Spleen (tissue), 7 donors: ENCODE data around the gene CLMP.
A peak's percentile ranks its signal among the peaks of the same experiment; 100 is the strongest.

Experiments
- POLR2A ChIP-seq, 3 donors: fragments of 450-650 bp; IDR thresholded peaks; one replicate each; pipeline ENCODE4 v1.5.1; 2017; ENCODE audit warnings: antibody characterized with exemption in 3 of 3, mild to moderate bottlenecking in 1 of 3
- POLR2AphosphoS5 ChIP-seq, 3 donors: sonication (generic); formaldehyde crosslinking; IDR thresholded peaks; one replicate each; pipeline ENCODE4 v1.5.1; 2017; ENCODE audit warnings: antibody characterized with exemption in 3 of 3
- TF ChIP-seq, protein P1 (sequence below), 11 experiments: fragments of 200-600 bp in 7 of 11; fragments of 450-650 bp in 4 of 11; sonication (generic) in 4 of 11; IDR thresholded peaks in 8 of 11; conservative IDR thresholded peaks in 3 of 11; 1 replicate in 7 of 11; 2 replicates in 4 of 11; pipeline versions ENCODE4 v1.4.0 to v1.8.0; 2016 to 2021; ENCODE audit warnings: antibody characterized with exemption in 11 of 11, inconsistent platforms in 4 of 11, mild to moderate bottlenecking in 1 of 11
- donor health status: DM: no; HTN: no; CAD: no; lungs with moderate emphysema.
- donor health status: DM: no; HTN: no; CAD: no.
- donor health status: DM: no; HTN: no; CAD: no.

GRCh38 chr11:123046473-123047259 lies 148.4 kb downstream of the CLMP start:
- TF ChIP-seq, protein P1, sequence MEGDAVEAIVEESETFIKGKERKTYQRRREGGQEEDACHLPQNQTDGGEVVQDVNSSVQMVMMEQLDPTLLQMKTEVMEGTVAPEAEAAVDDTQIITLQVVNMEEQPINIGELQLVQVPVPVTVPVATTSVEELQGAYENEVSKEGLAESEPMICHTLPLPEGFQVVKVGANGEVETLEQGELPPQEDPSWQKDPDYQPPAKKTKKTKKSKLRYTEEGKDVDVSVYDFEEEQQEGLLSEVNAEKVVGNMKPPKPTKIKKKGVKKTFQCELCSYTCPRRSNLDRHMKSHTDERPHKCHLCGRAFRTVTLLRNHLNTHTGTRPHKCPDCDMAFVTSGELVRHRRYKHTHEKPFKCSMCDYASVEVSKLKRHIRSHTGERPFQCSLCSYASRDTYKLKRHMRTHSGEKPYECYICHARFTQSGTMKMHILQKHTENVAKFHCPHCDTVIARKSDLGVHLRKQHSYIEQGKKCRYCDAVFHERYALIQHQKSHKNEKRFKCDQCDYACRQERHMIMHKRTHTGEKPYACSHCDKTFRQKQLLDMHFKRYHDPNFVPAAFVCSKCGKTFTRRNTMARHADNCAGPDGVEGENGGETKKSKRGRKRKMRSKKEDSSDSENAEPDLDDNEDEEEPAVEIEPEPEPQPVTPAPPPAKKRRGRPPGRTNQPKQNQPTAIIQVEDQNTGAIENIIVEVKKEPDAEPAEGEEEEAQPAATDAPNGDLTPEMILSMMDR (IDR thresholded peaks at IDR 0.05 in 8 of 11, conservative IDR thresholded peaks at IDR 0.05 in 3 of 11): no peak
- peak in 1 of 3 donors; percentile 69 for TF ChIP-seq POLR2AphosphoS5 (IDR thresholded peaks at IDR 0.05)
- TF ChIP-seq POLR2A (IDR thresholded peaks at IDR 0.05): no peak
